Smooth muscle cell of the brain vasculature (primary cell): ENCODE measurements around the gene HS6ST3.
"Not testable (repeated sequence)": the region's sequence is repeated elsewhere in the genome, so short reads cannot be mapped to it uniquely, and the experiment has no call there.

ENCODE experiments used
- DNase-seq: peaks from one replicate; pipeline ENCODE4 v3.0.0-alpha.2; 2012; ENCODE audit warnings: low read depth, low spot score

The HS6ST3 gene

GRCh38 chr13:96091164-96092117 is 1.5 kb downstream of the HS6ST3 start:
- DNase-seq = no peak

DNA sequence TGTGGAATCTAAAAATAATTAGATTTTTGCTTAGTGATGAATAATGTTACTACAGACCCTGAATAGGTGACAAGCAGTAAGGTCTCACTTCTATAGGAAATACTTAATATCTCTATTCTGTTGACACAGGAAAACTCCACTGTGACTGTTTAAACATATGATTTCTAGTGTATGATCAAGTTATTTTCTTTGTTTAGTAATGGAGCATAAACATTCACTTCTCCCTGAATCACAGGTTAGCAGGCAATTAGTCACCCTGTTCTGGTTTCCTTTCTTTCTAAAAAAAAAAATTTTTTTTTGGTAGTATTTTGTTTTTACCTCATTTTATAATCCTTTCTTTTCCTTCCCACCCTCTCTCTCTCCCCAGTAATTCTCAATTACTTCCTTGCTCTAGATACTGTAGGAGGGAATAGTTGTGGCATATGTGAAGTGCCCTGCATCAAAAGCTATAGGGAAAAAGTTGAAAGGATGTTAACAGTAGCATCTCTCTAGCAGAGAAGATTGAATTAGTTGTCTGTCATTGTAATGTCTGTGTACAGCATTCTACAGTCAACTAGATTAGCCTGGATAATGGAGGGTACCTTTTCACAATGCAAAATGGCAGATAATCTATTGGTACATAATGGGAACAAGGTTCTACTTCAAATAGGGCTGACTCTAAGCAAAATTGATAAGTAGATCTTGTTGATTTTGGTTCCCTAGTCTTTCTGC is 3.5 kb downstream of the HS6ST3 start:
- no peak for DNase-seq

- DNase-seq = no peak
Measured at GRCh38 chr13:96100457-96101220, 10.7 kb downstream of the HS6ST3 start.

GRCh38 chr13:96104516-96104915 is 14.6 kb downstream of the HS6ST3 start:
- DNase-seq = no peak

DNA sequence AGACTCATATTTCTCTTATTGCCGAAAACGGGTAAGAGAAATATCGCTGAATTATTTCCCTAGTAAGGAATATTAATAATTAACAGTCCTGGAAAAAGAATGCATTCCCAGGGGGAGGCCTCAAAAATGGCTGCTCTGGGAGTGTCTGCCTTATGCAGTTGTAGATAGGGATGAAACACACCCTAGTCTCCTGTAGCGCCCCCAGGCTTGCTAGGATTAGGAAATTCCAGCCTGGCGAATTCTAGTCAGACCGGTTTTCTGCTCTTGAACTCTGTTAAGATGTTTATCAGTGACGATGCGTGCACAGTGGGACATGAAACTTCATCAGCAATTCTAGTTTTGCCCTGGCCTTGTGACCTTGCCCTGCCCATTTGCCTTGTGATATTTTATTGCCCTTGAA is 18.2 kb downstream of the HS6ST3 start:
- DNase-seq = not testable (repeated sequence)

DNA sequence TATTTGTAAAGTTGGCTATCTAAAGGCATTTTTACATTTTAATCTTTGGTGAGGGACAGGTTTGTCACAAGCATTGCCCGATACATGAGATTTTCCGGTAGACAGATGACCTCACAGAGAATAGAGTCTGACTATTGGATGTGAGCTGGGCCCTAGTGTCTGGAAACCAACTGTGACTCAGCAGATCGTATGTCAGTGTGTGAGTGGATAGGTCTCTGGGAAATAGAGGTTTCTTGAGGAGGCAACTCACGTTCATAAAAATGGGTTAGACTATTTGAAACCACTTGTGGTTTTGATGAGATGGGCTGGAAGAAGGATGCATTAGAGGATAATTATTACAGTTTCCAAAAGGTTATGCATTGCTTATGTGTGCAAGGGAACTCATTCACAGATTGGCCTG is 19.2 kb downstream of the HS6ST3 start:
- no peak for DNase-seq

GRCh38 chr13:96112936-96113335 is 23.0 kb downstream of the HS6ST3 start:
- no peak for DNase-seq

- not testable (repeated sequence) for DNase-seq
Measured at GRCh38 chr13:96115368-96115767, 25.5 kb downstream of the HS6ST3 start.

GRCh38 chr13:96119921-96120320 is 30.0 kb downstream of the HS6ST3 start:
- DNase-seq = no peak

GRCh38 chr13:96130818-96131340 is 41.0 kb downstream of the HS6ST3 start:
- no peak for DNase-seq

GRCh38 chr13:96141032-96141431 is 51.1 kb downstream of the HS6ST3 start:
- no peak for DNase-seq

GRCh38 chr13:96159725-96160124 is 69.8 kb downstream of the HS6ST3 start:
- no peak for DNase-seq

GRCh38 chr13:96161141-96161540 is 71.2 kb downstream of the HS6ST3 start:
- no peak for DNase-seq

- DNase-seq = no peak
Measured at GRCh38 chr13:96165840-96166239, 75.9 kb downstream of the HS6ST3 start.

DNA sequence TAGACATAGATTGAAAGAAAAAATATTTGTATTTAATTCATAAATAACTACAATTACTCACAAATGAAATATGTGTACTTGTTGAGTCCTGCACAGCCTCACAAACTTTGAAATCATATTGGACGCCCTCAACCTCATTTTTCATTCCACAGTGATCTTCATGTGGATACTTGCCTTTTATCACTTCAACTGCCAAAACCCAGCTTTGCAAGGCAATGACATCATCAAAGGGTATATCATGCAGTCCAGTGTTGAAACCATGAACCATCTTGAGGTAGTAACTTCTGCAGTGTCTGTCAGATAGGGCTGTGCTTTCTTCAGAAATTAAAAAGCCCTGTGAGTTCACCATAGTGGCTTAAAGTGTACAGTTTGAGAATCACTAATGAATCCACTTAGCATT is 82.2 kb downstream of the HS6ST3 start:
- no peak for DNase-seq

DNA sequence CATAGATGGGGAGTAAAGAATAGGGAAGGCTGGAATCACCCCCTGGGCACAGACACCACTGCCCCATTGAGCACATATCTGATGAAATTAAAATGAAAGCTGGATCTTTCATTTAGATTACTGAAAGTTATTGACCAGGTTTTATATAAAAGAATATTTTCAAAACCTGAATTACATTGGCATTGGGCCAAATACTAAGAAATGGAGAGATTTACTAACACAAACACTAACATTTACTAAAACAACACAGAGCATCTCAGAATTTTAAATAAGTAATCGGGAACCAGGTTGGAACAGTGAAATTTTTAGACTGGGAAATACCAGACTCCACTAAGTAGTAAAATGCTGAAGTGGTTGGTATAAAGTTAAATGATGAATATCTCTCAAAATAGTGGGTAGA is 88.9 kb downstream of the HS6ST3 start:
- DNase-seq = no peak

GRCh38 chr13:96179309-96179708 is 89.4 kb downstream of the HS6ST3 start:
- DNase-seq = no peak

- DNase-seq = no peak
Measured at GRCh38 chr13:96181911-96182310, 92.0 kb downstream of the HS6ST3 start.

GRCh38 chr13:96185818-96186217 is 95.9 kb downstream of the HS6ST3 start:
- DNase-seq = no peak

- DNase-seq = no peak
Measured at GRCh38 chr13:96191367-96191766, 101.5 kb downstream of the HS6ST3 start.

GRCh38 chr13:96193728-96194310 is 103.9 kb downstream of the HS6ST3 start:
- no peak for DNase-seq
